ENCODE data around the gene NKAIN2.

Gene NKAIN2

DNA sequence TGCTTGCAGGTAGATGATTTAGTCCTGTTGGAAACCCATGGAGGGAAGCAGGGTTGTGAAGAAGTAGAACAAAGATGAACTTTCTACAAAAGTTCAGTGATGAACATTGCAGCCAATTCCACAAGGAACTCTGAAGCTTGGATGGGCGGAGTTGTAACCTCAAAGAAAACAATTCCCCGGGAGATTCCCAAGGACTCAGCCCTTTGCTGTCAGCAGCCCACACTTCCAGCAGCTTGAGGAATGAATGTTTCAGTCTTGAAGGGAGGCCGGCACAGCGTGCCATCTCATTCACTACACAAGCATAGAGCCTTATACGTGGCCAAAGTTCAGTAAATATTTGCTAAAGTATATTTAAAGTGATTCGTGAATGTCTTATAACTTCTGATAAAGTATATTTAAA is 269.4 kb downstream of the NKAIN2 start:
- no peaks in the 10 kb centered on the region for H3K27me3 ChIP-seq
- no peaks in the 10 kb centered on the region for H3K36me3 ChIP-seq
- H3K27ac ChIP-seq = no peak overlapping the region
- no peaks in the 10 kb centered on the region for H3K9me3 ChIP-seq
- H3K4me1 ChIP-seq (ENCODE audit: control insufficient read depth in 1 of 2, insufficient read depth in 1 of 2, low read depth in 1 of 2, low read length in 1 of 2) = no peaks in the 10 kb centered on the region
- no peak overlapping the region for H3K4me3 ChIP-seq (ENCODE audit: low read depth in 1 of 2, low read length in 1 of 2)
- TF ChIP-seq, protein P1, sequence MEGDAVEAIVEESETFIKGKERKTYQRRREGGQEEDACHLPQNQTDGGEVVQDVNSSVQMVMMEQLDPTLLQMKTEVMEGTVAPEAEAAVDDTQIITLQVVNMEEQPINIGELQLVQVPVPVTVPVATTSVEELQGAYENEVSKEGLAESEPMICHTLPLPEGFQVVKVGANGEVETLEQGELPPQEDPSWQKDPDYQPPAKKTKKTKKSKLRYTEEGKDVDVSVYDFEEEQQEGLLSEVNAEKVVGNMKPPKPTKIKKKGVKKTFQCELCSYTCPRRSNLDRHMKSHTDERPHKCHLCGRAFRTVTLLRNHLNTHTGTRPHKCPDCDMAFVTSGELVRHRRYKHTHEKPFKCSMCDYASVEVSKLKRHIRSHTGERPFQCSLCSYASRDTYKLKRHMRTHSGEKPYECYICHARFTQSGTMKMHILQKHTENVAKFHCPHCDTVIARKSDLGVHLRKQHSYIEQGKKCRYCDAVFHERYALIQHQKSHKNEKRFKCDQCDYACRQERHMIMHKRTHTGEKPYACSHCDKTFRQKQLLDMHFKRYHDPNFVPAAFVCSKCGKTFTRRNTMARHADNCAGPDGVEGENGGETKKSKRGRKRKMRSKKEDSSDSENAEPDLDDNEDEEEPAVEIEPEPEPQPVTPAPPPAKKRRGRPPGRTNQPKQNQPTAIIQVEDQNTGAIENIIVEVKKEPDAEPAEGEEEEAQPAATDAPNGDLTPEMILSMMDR (IDR thresholded peaks at IDR 0.05) = no peak

- Histone ChIP-seq H3K4me3 (ENCODE audit: low read depth in 1 of 2, low read length in 1 of 2) (no peak overlapping the region), H3K27ac (no peak overlapping the region), H3K9me3 (no peaks in the 10 kb centered on the region), H3K36me3 (no peaks in the 10 kb centered on the region), H3K27me3 (no peaks in the 10 kb centered on the region), H3K4me1 (ENCODE audit: control insufficient read depth in 1 of 2, insufficient read depth in 1 of 2, low read depth in 1 of 2, low read length in 1 of 2) (no peaks in the 10 kb centered on the region)
- TF ChIP-seq, protein P1 (IDR thresholded peaks at IDR 0.05) = no peak
These were observed 270.3 kb downstream of the NKAIN2 start for GRCh38 chr6:124073820-124074587.

DNA sequence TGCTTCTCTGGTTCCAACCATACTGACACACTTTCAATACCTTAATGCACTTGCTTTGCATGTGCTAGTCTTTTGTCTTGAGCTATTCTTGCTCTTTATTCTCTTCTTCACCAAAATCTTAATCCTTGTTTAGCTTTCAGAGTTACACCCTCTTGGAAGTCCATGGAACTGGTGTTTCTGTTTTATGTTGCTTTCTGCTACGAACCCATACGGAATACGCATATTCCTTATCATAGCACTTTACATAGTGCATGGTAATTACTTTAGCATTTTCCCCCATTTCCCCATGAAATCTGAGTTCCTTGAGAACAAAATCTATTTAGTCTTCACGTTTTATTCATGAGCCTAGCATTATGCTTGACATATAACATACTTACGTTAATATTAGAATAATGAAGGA is 270.9 kb downstream of the NKAIN2 start:
- no peak overlapping the region for H3K4me3 ChIP-seq (ENCODE audit: low read depth in 1 of 2, low read length in 1 of 2)
- H3K9me3 ChIP-seq = no peaks in the 10 kb centered on the region
- no peaks in the 10 kb centered on the region for H3K4me1 ChIP-seq (ENCODE audit: control insufficient read depth in 1 of 2, insufficient read depth in 1 of 2, low read depth in 1 of 2, low read length in 1 of 2)
- TF ChIP-seq, protein P1 (IDR thresholded peaks at IDR 0.05) = no peak
- H3K27ac ChIP-seq = no peak overlapping the region
- no peaks in the 10 kb centered on the region for H3K36me3 ChIP-seq
- no peaks in the 10 kb centered on the region for H3K27me3 ChIP-seq

GRCh38 chr6:124076336-124077048 is 272.8 kb downstream of the NKAIN2 start:
- Histone ChIP-seq H3K36me3 (no peaks in the 10 kb centered on the region), H3K4me3 (ENCODE audit: low read depth in 1 of 2, low read length in 1 of 2) (no peak overlapping the region), H3K9me3 (no peaks in the 10 kb centered on the region), H3K27ac (no peak overlapping the region), H3K27me3 (no peaks in the 10 kb centered on the region), H3K4me1 (ENCODE audit: control insufficient read depth in 1 of 2, insufficient read depth in 1 of 2, low read depth in 1 of 2, low read length in 1 of 2) (no peaks in the 10 kb centered on the region)
- TF ChIP-seq, protein P1 (IDR thresholded peaks at IDR 0.05) = no peak

- no peaks in the 10 kb centered on the region for H3K9me3 ChIP-seq
- no peak overlapping the region for H3K4me3 ChIP-seq (ENCODE audit: low read depth in 1 of 2, low read length in 1 of 2)
- TF ChIP-seq, protein P1 (IDR thresholded peaks at IDR 0.05) = no peak
- H3K4me1 ChIP-seq (ENCODE audit: control insufficient read depth in 1 of 2, insufficient read depth in 1 of 2, low read depth in 1 of 2, low read length in 1 of 2) = no peaks in the 10 kb centered on the region
- no peaks in the 10 kb centered on the region for H3K36me3 ChIP-seq
- H3K27me3 ChIP-seq = no peaks in the 10 kb centered on the region
- no peak overlapping the region for H3K27ac ChIP-seq
These were observed 274.5 kb downstream of the NKAIN2 start for GRCh38 chr6:124078169-124078568.
